HL-60 (cell line): ENCODE results near the gene COL13A1.

Experiments used
- DNase-seq, 2 experiments: peaks; one replicate each; pipeline ENCODE4 v3.0.0-alpha.2; 2010 to 2020; ENCODE audit warnings: low read depth in 1 of 2, low spot score in 1 of 2
- H3K27ac ChIP-seq: fragments of 250-450 bp; sonication (Bioruptor Pico); replicated peaks from 2 replicates; pipeline ENCODE4 v1.5.1; 2020; ENCODE audit warnings: mild to moderate bottlenecking, moderate library complexity
- H3K27me3 ChIP-seq: fragments of 250-450 bp; sonication (Bioruptor Pico); 2 replicates; pipeline ENCODE4 v1.5.1; 2021; ENCODE audit warnings: mild to moderate bottlenecking, moderate library complexity; ENCODE audit not compliant: insufficient read depth, poor library complexity, severe bottlenecking
- H3K4me3 ChIP-seq: replicated peaks from 2 replicates; pipeline ENCODE4 v1.5.1; 2011; ENCODE audit warnings: mild to moderate bottlenecking, control low read depth, low read length; ENCODE audit not compliant: insufficient read depth
- CTCF ChIP-seq: IDR thresholded peaks from one replicate; pipeline ENCODE4 v1.5.1; 2011; ENCODE audit warnings: low read length, control low read depth, inconsistent platforms; ENCODE audit not compliant: insufficient read depth
- GABPA ChIP-seq: IDR thresholded peaks from 2 replicates; pipeline ENCODE4 v1.6.1; 2012; ENCODE audit warnings: low read depth
- POLR2AphosphoS5 ChIP-seq: IDR thresholded peaks from 2 replicates; pipeline ENCODE4 v1.6.1; 2012; ENCODE audit warnings: low read depth
- REST ChIP-seq: IDR thresholded peaks from 2 replicates; pipeline ENCODE4 v1.6.1; 2012; ENCODE audit warnings: low read depth; ENCODE audit not compliant: insufficient replicate concordance
- SPI1 ChIP-seq: IDR thresholded peaks from 2 replicates; pipeline ENCODE4 v1.6.1; 2012; ENCODE audit warnings: low read depth, mild to moderate bottlenecking, borderline replicate concordance

Gene COL13A1

GRCh38 chr10:69810675-69811397 lies 9.1 kb downstream of the COL13A1 start:
- TF ChIP-seq POLR2AphosphoS5 (no peak), GABPA (no peak), CTCF (no peak), REST (no peak), SPI1 (no peak)
- Histone ChIP-seq H3K27ac (no peak overlapping the region), H3K4me3 (no peak overlapping the region), H3K27me3 (no peaks in the 10 kb centered on the region)
- no peak for DNase-seq

GRCh38 chr10:69813632-69814031 lies 11.9 kb downstream of the COL13A1 start:
- DNase-seq: no peak
- TF ChIP-seq SPI1 (no peak), GABPA (no peak), POLR2AphosphoS5 (no peak), REST (no peak), CTCF (no peak)
- H3K27ac ChIP-seq: no peak overlapping the region
- H3K4me3 ChIP-seq: no peak overlapping the region
- no peaks in the 10 kb centered on the region for H3K27me3 ChIP-seq

GRCh38 chr10:69814251-69814650 lies 12.5 kb downstream of the COL13A1 start:
- TF ChIP-seq GABPA: no peak
- no peak for TF ChIP-seq REST
- TF ChIP-seq POLR2AphosphoS5: no peak
- no peak for TF ChIP-seq SPI1
- DNase-seq: no peak
- Histone ChIP-seq H3K27me3 (no peaks in the 10 kb centered on the region), H3K27ac (no peak overlapping the region), H3K4me3 (no peak overlapping the region)

GRCh38 chr10:69815104-69815503 lies 13.4 kb downstream of the COL13A1 start:
- TF ChIP-seq POLR2AphosphoS5: no peak
- no peak for TF ChIP-seq GABPA
- TF ChIP-seq CTCF: no peak
- TF ChIP-seq REST: no peak
- TF ChIP-seq SPI1: no peak
- Histone ChIP-seq H3K27ac (no peak overlapping the region), H3K27me3 (no peaks in the 10 kb centered on the region), H3K4me3 (no peak overlapping the region)
- no peak for DNase-seq
